Gastroesophageal sphincter (tissue), 4 donors: Measurements from ENCODE around the gene TRAF2. TPM values are rescaled to one million over a fixed set of nuclear protein-coding genes. Genes with fewer than 3 reads are reported as not detected.

Experiments
- ATAC-seq: fragments of 150-250 bp; one replicate; pipeline ENCODE4 v1.9.1; 2016; ENCODE audit warnings: mild to moderate bottlenecking, moderate library complexity
- H3K27ac ChIP-seq, 4 donors: fragments of 200-600 bp; sonication (generic) in 3 of 4; 1 replicate in 3 of 4; 2 replicates in 1 of 4; pipeline ENCODE4 v1.5.1; 2016 to 2019
- H3K27me3 ChIP-seq: fragments of 200-600 bp; sonication (generic); one replicate; pipeline ENCODE4 v1.5.1; 2019
- H3K36me3 ChIP-seq, 2 donors: fragments of 200-600 bp; sonication (generic); one replicate each; pipeline ENCODE4 v1.5.1; 2019; ENCODE audit warnings: control low read depth in 1 of 2
- H3K4me1 ChIP-seq, 3 donors: fragments of 200-600 bp; sonication (generic); 1 replicate in 2 of 3; 2 replicates in 1 of 3; pipeline ENCODE4 v1.5.1; 2016 to 2019; ENCODE audit warnings: control low read depth in 2 of 3
- H3K4me3 ChIP-seq, 2 donors: fragments of 200-600 bp; sonication (generic); one replicate each; pipeline ENCODE4 v1.5.1; 2019; ENCODE audit warnings: mild to moderate bottlenecking in 1 of 2, moderate library complexity in 1 of 2
- H3K9me3 ChIP-seq, 3 donors: fragments of 200-600 bp; sonication (generic); one replicate each; pipeline ENCODE4 v1.5.1; 2017 to 2019; ENCODE audit warnings: control low read depth in 2 of 3
- CTCF ChIP-seq, 4 experiments: fragments of 200-600 bp in 2 of 4; fragments of 450-650 bp in 2 of 4; sonication (generic) in 1 of 4; IDR thresholded peaks; one replicate each; pipeline ENCODE4 v1.5.1; 2017 to 2019; ENCODE audit warnings: antibody characterized with exemption in 4 of 4, mild to moderate bottlenecking in 2 of 4, moderate library complexity in 2 of 4
- EP300 ChIP-seq: sonication (generic); formaldehyde crosslinking; IDR thresholded peaks from one replicate; pipeline ENCODE4 v1.6.1; 2017; ENCODE audit warnings: antibody characterized with exemption, mild to moderate bottlenecking
- POLR2A ChIP-seq, 2 donors: fragments of 450-650 bp; IDR thresholded peaks; one replicate each; pipeline ENCODE4 v1.6.1; 2017; ENCODE audit warnings: antibody characterized with exemption in 2 of 2, mild to moderate bottlenecking in 2 of 2, moderate library complexity in 1 of 2
- POLR2AphosphoS5 ChIP-seq: sonication (generic); formaldehyde crosslinking; IDR thresholded peaks from one replicate; pipeline ENCODE4 v1.6.1; 2017; ENCODE audit warnings: antibody characterized with exemption
- WGBS, 2 donors: methylation state at CpG; one replicate each; pipeline ENCODE4 v1.1.5; 2018; ENCODE audit warnings: low coverage in 1 of 2; 5-methylcytosine and 5-hydroxymethylcytosine counted together
- total RNA-seq, 4 donors: library from RNA; depleted of rRNA; stranded (reverse); fragments of >200 nt; gene quantifications; one replicate each; pipeline ENCODE4 v1.1.0, GENCODE V29; 2016

The TRAF2 gene
- total RNA-seq, 4 donors from 2014 or later: 3.8 to 17.1 (median 11.1) TPM

GRCh38 chr9:136956604-136957003, 70.3 kb downstream of the TRAF2 start:
- Histone ChIP-seq H3K9me3 (no peaks in the 10 kb centered on the region), H3K27me3 (peaks cover 12% of the 10 kb centered on the region), H3K36me3 (no peaks in the 10 kb centered on the region), H3K4me1 (peaks cover 0 to 2% (median 0%) of the 10 kb centered on the region in 3 donors), H3K27ac (no peak overlapping the region), H3K4me3 (no peak overlapping the region)
- no peak for ATAC-seq
- WGBS, 2 donors: 94 to 99% methylated on average over 3 of the region's 4 CpGs
- no peak for TF ChIP-seq EP300
- no peak for TF ChIP-seq POLR2AphosphoS5
- no peak for TF ChIP-seq CTCF (IDR thresholded peaks at IDR 0.05)
- no peak for TF ChIP-seq POLR2A (IDR thresholded peaks at IDR 0.05)

DNA sequence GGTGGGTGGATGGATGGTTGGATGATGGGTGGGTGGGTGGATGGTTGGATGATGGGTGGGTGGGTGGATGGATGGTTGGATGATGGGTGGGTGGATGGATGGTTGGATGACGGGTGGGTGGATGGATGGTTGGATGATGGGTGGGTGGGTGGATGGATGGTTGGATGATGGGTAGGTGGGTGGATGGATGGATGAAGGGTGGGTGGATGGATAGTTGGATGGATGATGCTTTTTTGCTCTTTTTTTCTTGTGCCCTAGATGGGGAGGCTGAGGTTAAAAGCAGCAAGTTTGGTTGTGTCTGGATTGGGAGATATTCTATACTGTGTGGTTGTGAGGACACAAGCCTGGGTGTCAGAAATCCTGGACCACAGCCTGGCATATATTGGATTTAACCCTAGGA, 71.1 kb downstream of the TRAF2 start:
- no peaks in the 10 kb centered on the region for H3K36me3 ChIP-seq
- H3K4me3 ChIP-seq: no peak overlapping the region
- H3K9me3 ChIP-seq: no peaks in the 10 kb centered on the region
- TF ChIP-seq CTCF (IDR thresholded peaks at IDR 0.05) (no peak), POLR2A (IDR thresholded peaks at IDR 0.05) (no peak), POLR2AphosphoS5 (no peak), EP300 (no peak)
- H3K27ac ChIP-seq: no peak overlapping the region
- ATAC-seq: no peak
- 60 to 71% methylated on average over 1 of the region's 1 CpG for WGBS, 2 donors
- peaks cover 12% of the 10 kb centered on the region for H3K27me3 ChIP-seq
- peaks cover 0 to 3% (median 0%) of the 10 kb centered on the region in 3 donors for H3K4me1 ChIP-seq

GRCh38 chr9:136957901-136958300, 71.6 kb downstream of the TRAF2 start:
- ATAC-seq: no peak
- Histone ChIP-seq H3K27me3 (peaks cover 12% of the 10 kb centered on the region), H3K27ac (no peak overlapping the region), H3K36me3 (no peaks in the 10 kb centered on the region), H3K9me3 (no peaks in the 10 kb centered on the region), H3K4me3 (no peak overlapping the region), H3K4me1 (peaks cover 0 to 3% (median 0%) of the 10 kb centered on the region in 3 donors)
- no peak for TF ChIP-seq POLR2AphosphoS5
- 92% methylated on average over 2 of the region's 6 CpGs; no CpG with 5 or more reads in 1 of the 2 donors for WGBS, 2 donors

DNA sequence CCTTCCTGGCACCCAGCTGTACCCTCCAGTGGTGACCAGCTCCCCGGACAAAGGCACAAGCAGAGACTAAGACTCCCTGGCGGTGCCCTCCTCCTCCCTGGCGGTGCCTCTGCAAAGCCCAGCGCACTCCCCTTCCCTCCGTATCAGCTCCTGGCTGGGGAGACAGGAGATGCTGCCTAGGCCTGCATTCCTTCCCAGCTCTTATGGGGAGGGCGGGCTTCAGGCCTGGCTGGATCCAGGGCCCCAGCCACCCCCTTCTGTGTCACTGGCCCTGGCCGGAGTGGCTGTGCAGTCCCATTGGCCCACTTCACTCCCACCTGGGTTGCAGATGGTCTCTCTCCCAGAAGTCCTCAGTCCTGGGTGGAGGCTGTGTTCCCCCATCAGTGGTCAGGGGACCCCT, 72.2 kb downstream of the TRAF2 start:
- no peak for ATAC-seq
- Histone ChIP-seq H3K27me3 (peaks cover 12% of the 10 kb centered on the region), H3K27ac (no peak overlapping the region), H3K4me1 (peaks cover 0 to 3% (median 0%) of the 10 kb centered on the region in 3 donors), H3K4me3 (no peak overlapping the region), H3K9me3 (no peaks in the 10 kb centered on the region), H3K36me3 (no peaks in the 10 kb centered on the region)
- TF ChIP-seq CTCF (IDR thresholded peaks at IDR 0.05): no peak
- TF ChIP-seq POLR2A (IDR thresholded peaks at IDR 0.05): no peak
- no peak for TF ChIP-seq EP300
- TF ChIP-seq POLR2AphosphoS5: no peak
- WGBS, 2 donors: 91% methylated on average over 5 of the region's 7 CpGs; no CpG with 5 or more reads in 1 of the 2 donors

DNA sequence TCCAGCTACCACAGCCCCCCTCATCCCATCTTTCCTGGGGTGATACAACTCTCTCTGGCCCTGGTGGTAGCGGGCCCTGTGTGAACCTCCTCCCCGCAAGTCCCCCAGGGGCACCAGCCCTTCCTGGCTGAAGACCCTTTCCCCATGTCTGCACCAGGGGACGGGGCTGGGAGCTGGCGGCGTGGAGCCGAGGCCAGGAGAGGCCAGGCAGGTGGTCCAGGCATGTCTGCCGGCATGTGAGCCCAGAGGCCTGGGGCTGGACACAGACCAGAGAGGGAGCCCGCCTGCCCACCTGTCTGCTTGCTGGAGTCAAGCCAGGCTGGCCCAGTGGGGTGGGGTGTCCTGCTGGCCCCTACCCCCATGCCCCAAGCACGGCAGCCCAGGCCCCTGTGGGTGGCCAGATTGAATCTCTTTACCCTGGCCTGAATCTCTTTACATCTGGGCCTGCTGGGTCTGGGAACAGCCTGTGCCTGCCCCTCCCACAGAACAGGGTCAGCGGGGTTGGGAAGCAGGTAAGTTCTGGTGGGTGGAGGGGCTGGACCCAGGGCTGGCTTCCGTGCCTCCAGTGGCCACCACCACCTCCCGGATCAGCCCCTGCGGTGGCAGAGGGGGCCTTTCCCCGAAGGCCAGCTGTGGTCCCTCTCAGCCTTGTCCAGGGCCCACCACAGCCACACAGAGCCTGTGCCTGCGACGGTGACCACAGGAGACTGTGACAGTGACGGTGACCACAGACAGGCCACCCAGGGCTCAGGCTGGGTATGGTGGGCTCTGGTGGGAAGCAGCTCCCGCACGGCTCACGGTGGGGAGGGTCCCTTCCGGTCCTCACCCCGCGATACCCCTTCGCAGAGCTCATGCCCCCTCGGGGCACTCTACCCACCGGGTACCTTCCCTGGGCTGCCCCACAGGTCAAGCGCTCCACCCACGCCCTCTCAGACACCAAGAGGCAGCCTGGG, 72.9 kb downstream of the TRAF2 start:
- WGBS, 2 donors: 60 to 100% methylated on average over 2 to 4 of the region's 28 CpGs
- H3K27me3 ChIP-seq: peaks cover 12% of the 10 kb centered on the region
- peaks cover 0 to 3% (median 0%) of the 10 kb centered on the region in 3 donors for H3K4me1 ChIP-seq
- H3K36me3 ChIP-seq: no peaks in the 10 kb centered on the region
- H3K9me3 ChIP-seq: no peaks in the 10 kb centered on the region
- no peak overlapping the region for H3K4me3 ChIP-seq
- no peak for TF ChIP-seq POLR2A (IDR thresholded peaks at IDR 0.05)
- TF ChIP-seq CTCF (IDR thresholded peaks at IDR 0.05): no peak
- TF ChIP-seq POLR2AphosphoS5: no peak
- no peak for TF ChIP-seq EP300
- no peak overlapping the region for H3K27ac ChIP-seq
- ATAC-seq: no peak
